Endodermal cell (in vitro differentiated cells): Measurements from ENCODE around the gene ACTN4. TPM values are rescaled to one million over a fixed set of nuclear protein-coding genes. Genes with fewer than 3 reads are reported as not detected.

Source experiments
- DNase-seq: peaks from one replicate; pipeline ENCODE4 v3.0.0-alpha.2; 2017
- H3K27ac ChIP-seq: 2 replicates; pipeline ENCODE4 v1.5.1; 2013; ENCODE audit warnings: mild to moderate bottlenecking, low read depth, low read length, moderate library complexity
- H3K27me3 ChIP-seq: 2 replicates; pipeline ENCODE4 v1.6.1; 2013; ENCODE audit warnings: mild to moderate bottlenecking, low read length, moderate library complexity; ENCODE audit not compliant: insufficient read depth, control insufficient read depth, poor library complexity, severe bottlenecking
- H3K36me3 ChIP-seq: 2 replicates; pipeline ENCODE4 v1.7.0; 2013; ENCODE audit warnings: mild to moderate bottlenecking, low read length, moderate library complexity; ENCODE audit not compliant: control insufficient read depth, insufficient read depth
- H3K4me1 ChIP-seq: one replicate; pipeline ENCODE4 v1.7.0; 2013; ENCODE audit warnings: low read length; ENCODE audit not compliant: control insufficient read depth, insufficient read depth
- H3K4me3 ChIP-seq: 2 replicates; pipeline ENCODE4 v1.5.1; 2013; ENCODE audit warnings: mild to moderate bottlenecking, low read length, moderate library complexity
- H3K9ac ChIP-seq: 2 replicates; pipeline ENCODE4 v1.6.1; 2013; ENCODE audit warnings: mild to moderate bottlenecking, low read length, moderate library complexity; ENCODE audit not compliant: poor library complexity, severe bottlenecking; ENCODE audit errors: extremely low read depth
- H3K9me3 ChIP-seq: 2 replicates; pipeline ENCODE4 v1.6.1; 2013; ENCODE audit warnings: mild to moderate bottlenecking, low read length, moderate library complexity; ENCODE audit not compliant: control insufficient read depth
- H3K27ac Mint-ChIP-seq: 2 replicates; pipeline ENCODE4 v1.8.0; 2020; ENCODE audit warnings: mixed read lengths
- H3K27me3 Mint-ChIP-seq: 2 replicates; pipeline ENCODE4 v1.8.0; 2021; ENCODE audit warnings: mild to moderate bottlenecking, mixed read lengths; ENCODE audit not compliant: insufficient read depth
- H3K36me3 Mint-ChIP-seq: 2 replicates; pipeline ENCODE4 v1.8.0; 2020; ENCODE audit warnings: low read depth, mixed read lengths
- H3K4me1 Mint-ChIP-seq: 2 replicates; pipeline ENCODE4 v1.8.0; 2020; ENCODE audit warnings: mixed read lengths
- H3K4me3 Mint-ChIP-seq: 2 replicates; pipeline ENCODE4 v1.8.0; 2020; ENCODE audit warnings: mild to moderate bottlenecking, moderate library complexity, mixed read lengths
- H3K9me3 Mint-ChIP-seq: 2 replicates; pipeline ENCODE4 v1.8.0; 2020; ENCODE audit warnings: mild to moderate bottlenecking, mixed read lengths
- WGBS, 2 experiments: methylation state at CpG; one replicate each; pipeline versions ENCODE4 v1.1.5 to v1.1.7; 2013; ENCODE audit warnings: missing lambda C conversion rate in 2 of 2, mixed read lengths in 1 of 2; ENCODE audit not compliant: insufficient coverage in 1 of 2, insufficient read length in 1 of 2; 5-methylcytosine and 5-hydroxymethylcytosine counted together
- total RNA-seq, 2 donors: library from RNA; stranded (reverse); fragmentation: NEBNext Ultra II Directional in 1 of 2; extraction: Animal tissue kit (Norgen Biotek cat#: 25700) in 1 of 2; gene quantifications; 2 replicates in 1 of 2; 3 replicates in 1 of 2; pipeline ENCODE4 v1.2.1, GENCODE V29; 2021
- TF ChIP-seq, protein P1 (sequence below): fragments of 200-600 bp; sonication (generic); conservative IDR thresholded peaks from 2 replicates; pipeline ENCODE4 v1.5.0; 2021; ENCODE audit warnings: antibody characterized with exemption, mild to moderate bottlenecking

The ACTN4 gene
- total RNA-seq, 2 donors from 2014 or later: 378 to 437 TPM

DNA sequence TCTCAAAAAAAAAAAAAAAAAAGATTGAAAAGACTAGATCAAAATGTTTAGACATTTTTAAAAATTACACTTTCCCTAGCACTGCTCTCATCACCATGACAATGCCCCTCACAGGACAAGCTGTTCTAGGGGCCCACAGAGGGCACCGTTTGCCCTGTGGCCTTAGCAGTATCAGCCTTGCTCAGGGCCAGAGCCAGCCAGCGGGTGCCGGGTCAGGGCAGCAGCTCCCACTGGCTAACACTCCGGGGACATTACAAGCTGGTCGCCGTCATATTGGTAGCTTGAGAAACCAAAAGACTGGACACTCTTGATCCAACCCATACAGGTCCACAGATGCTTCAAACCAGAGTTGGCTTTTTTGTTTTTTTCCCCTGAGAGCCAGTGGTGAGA lies 78.8 kb downstream of the ACTN4 start:
- H3K36me3 ChIP-seq: peaks cover 65% of the 10 kb centered on the region

GRCh38 chr19:38726761-38727301 lies 79.4 kb downstream of the ACTN4 start:
- Histone ChIP-seq H3K9ac (no peak overlapping the region), H3K4me1 (peaks cover 20% of the 10 kb centered on the region), H3K4me3 (no peak overlapping the region), H3K9me3 (no peaks in the 10 kb centered on the region), H3K27me3 (no peaks in the 10 kb centered on the region), H3K36me3 (peaks cover 65% of the 10 kb centered on the region), H3K27ac (no peak overlapping the region)
- H3K4me3 Mint-ChIP-seq: no peak overlapping the region
- WGBS, 2 experiments: 90 to 94% methylated on average over 30 of the region's 30 CpGs
- no peaks in the 10 kb centered on the region for H3K9me3 Mint-ChIP-seq
- H3K36me3 Mint-ChIP-seq: peaks cover 59% of the 10 kb centered on the region
- H3K27ac Mint-ChIP-seq: no peak overlapping the region
- no peak for DNase-seq
- peaks cover 26% of the 10 kb centered on the region for H3K4me1 Mint-ChIP-seq
- no peaks in the 10 kb centered on the region for H3K27me3 Mint-ChIP-seq
- TF ChIP-seq, protein P1, sequence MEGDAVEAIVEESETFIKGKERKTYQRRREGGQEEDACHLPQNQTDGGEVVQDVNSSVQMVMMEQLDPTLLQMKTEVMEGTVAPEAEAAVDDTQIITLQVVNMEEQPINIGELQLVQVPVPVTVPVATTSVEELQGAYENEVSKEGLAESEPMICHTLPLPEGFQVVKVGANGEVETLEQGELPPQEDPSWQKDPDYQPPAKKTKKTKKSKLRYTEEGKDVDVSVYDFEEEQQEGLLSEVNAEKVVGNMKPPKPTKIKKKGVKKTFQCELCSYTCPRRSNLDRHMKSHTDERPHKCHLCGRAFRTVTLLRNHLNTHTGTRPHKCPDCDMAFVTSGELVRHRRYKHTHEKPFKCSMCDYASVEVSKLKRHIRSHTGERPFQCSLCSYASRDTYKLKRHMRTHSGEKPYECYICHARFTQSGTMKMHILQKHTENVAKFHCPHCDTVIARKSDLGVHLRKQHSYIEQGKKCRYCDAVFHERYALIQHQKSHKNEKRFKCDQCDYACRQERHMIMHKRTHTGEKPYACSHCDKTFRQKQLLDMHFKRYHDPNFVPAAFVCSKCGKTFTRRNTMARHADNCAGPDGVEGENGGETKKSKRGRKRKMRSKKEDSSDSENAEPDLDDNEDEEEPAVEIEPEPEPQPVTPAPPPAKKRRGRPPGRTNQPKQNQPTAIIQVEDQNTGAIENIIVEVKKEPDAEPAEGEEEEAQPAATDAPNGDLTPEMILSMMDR: no peak

More for the DNA sequence above, 78.8 kb downstream of the ACTN4 start:
- Mint-ChIP-seq H3K4me1 (peaks cover 23% of the 10 kb centered on the region), H3K36me3 (peaks cover 56% of the 10 kb centered on the region), H3K27me3 (no peaks in the 10 kb centered on the region), H3K27ac (no peak overlapping the region), H3K9me3 (no peaks in the 10 kb centered on the region), H3K4me3 (no peak overlapping the region)
- H3K9me3 ChIP-seq: no peaks in the 10 kb centered on the region
- no peak overlapping the region for H3K27ac ChIP-seq
- no peaks in the 10 kb centered on the region for H3K27me3 ChIP-seq
- WGBS, 2 experiments: 95 to 98% methylated on average over 5 to 6 of the region's 6 CpGs
- H3K4me3 ChIP-seq: no peak overlapping the region
- no peak overlapping the region for H3K9ac ChIP-seq
- TF ChIP-seq, protein P1: no peak
- H3K4me1 ChIP-seq: peaks cover 23% of the 10 kb centered on the region
- no peak for DNase-seq

- peaks cover 15% of the 10 kb centered on the region for H3K4me1 ChIP-seq
- Mint-ChIP-seq H3K27me3 (no peaks in the 10 kb centered on the region), H3K4me3 (no peak overlapping the region), H3K36me3 (peaks cover 57% of the 10 kb centered on the region), H3K4me1 (peaks cover 24% of the 10 kb centered on the region), H3K27ac (no peak overlapping the region), H3K9me3 (no peaks in the 10 kb centered on the region)
- H3K9ac ChIP-seq: no peak overlapping the region
- no peak for DNase-seq
- no peak overlapping the region for H3K4me3 ChIP-seq
- no peak overlapping the region for H3K27ac ChIP-seq
- 91 to 92% methylated on average over 7 to 16 of the region's 17 CpGs for WGBS, 2 experiments
- H3K27me3 ChIP-seq: no peaks in the 10 kb centered on the region
- H3K9me3 ChIP-seq: no peaks in the 10 kb centered on the region
- TF ChIP-seq, protein P1: no peak
- H3K36me3 ChIP-seq: peaks cover 69% of the 10 kb centered on the region
Measured at GRCh38 chr19:38727306-38727867, 79.9 kb downstream of the ACTN4 start.
